ENCODE results near the gene SUN2.

Gene SUN2

DNA sequence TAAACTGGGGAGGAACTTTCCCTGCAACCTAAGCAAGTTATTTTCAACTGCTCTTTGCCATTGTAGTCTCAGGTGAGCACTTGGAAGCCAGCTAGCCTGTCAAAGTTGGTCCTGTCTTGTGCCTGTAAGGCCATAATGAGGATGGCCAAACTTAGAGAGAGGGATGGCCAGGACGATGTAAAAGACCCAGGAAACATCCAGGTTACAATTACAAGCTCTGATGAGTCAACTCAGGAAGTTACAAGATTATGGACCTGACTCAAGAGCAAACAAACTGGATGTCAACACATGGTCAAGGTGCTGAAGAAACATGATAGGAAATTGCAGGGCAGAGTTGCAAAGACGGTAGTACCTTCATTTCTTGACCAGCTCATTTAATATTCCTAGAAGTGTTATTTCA, 48.5 kb downstream of the SUN2 start:
- TF ChIP-seq, protein P1, sequence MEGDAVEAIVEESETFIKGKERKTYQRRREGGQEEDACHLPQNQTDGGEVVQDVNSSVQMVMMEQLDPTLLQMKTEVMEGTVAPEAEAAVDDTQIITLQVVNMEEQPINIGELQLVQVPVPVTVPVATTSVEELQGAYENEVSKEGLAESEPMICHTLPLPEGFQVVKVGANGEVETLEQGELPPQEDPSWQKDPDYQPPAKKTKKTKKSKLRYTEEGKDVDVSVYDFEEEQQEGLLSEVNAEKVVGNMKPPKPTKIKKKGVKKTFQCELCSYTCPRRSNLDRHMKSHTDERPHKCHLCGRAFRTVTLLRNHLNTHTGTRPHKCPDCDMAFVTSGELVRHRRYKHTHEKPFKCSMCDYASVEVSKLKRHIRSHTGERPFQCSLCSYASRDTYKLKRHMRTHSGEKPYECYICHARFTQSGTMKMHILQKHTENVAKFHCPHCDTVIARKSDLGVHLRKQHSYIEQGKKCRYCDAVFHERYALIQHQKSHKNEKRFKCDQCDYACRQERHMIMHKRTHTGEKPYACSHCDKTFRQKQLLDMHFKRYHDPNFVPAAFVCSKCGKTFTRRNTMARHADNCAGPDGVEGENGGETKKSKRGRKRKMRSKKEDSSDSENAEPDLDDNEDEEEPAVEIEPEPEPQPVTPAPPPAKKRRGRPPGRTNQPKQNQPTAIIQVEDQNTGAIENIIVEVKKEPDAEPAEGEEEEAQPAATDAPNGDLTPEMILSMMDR (IDR thresholded peaks at IDR 0.05; ENCODE audit: control extremely low read depth, extremely low read depth, low read depth, missing control alignments), result no peak
- no peak for DNase-seq (ENCODE audit: extremely low spot score)
- ChIA-PET POLR2A (interaction anchor here (0.7 kb wide), 1 partner anchor 9 kb away, joined by 3 read pairs; no protein-coding TSS in a partner anchor), CTCF (interaction anchor here (1.0 to 3.1 kb wide), 6 partner anchors 9 to 26 kb away, joined by 3 to 14 read pairs (median 7); partner anchors contain the start of gene TOMM22)

DNA sequence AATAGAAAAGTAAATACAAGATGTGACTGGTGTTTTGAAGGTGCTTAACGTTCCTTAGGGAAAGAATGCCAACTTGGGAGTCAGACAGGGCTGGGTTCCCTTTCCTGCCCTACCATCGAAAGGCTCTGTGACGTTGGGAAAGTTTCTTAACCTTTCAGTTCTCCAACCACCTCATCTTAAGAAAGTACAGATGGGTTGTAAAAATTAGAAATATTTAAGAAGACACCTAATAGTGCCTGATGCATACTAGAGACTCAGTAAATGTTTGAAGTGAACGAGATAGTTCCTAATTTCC, 49.0 kb downstream of the SUN2 start:
- TF ChIP-seq, protein P1 (IDR thresholded peaks at IDR 0.05; ENCODE audit: control extremely low read depth, extremely low read depth, low read depth, missing control alignments), result no peak
- CTCF ChIA-PET, result interaction anchor here (1.0 to 3.1 kb wide), 5 partner anchors 11 to 25 kb away, joined by 3 to 14 read pairs (median 9); partner anchors contain the start of gene TOMM22
- POLR2A ChIA-PET, result interaction anchor here (0.6 kb wide), 1 partner anchor 476 kb away, joined by 4 read pairs; no protein-coding TSS in a partner anchor
- DNase-seq (ENCODE audit: extremely low spot score), result no peak

DNA sequence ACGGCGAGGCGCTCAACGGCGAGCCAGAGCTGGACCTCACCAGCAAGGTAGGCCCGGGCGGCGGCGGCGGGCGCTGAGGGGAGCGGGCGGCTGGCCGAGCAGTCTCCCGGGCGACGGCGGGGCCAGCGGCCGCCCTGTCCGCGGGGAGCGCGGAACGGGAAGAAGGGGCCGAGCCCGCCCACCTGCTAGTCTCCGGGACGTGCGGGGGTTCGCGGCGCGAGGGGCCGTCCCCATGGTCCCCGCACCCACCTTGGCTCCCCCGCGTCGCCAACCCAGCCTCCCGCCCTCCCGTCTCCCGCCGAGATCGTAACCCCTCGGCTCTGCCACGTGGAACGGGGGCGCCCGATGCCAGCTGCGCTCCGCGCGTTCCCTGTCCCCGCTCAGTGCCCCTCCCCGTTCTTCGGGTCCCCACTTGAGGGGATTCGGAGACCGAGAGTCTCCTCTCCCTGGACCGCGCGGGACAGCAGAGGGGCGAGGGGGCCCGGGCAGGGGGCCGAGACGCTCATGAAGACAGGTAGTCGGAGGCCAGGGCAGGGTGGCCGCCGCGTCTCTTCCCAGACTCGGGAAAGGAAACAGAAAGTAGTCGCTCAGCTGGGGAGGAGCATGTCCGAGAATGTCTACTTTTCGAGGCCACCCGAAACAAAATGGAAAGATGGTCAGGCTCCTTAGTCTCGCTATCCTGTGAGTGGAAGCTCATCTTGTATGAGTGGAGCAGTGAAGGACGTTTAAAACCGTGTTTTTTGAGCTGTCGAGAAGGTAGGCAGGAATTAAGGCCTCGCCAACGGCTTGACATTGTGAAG, 49.5 kb downstream of the SUN2 start:
- TF ChIP-seq, protein P1 (IDR thresholded peaks at IDR 0.05; ENCODE audit: control extremely low read depth, extremely low read depth, low read depth, missing control alignments), result no peak
- POLR2A ChIA-PET, result interaction anchor here (0.6 to 1.0 kb wide), 3 partner anchors 25 to 476 kb away, joined by 3 to 5 read pairs (median 4); partner anchors contain the start of gene TOMM22
- CTCF ChIA-PET, result interaction anchor here (1.0 to 3.1 kb wide), 6 partner anchors 10 to 444 kb away, joined by 3 to 14 read pairs (median 6); partner anchors contain the start of gene TOMM22
- no peak for DNase-seq (ENCODE audit: extremely low spot score)

DNA sequence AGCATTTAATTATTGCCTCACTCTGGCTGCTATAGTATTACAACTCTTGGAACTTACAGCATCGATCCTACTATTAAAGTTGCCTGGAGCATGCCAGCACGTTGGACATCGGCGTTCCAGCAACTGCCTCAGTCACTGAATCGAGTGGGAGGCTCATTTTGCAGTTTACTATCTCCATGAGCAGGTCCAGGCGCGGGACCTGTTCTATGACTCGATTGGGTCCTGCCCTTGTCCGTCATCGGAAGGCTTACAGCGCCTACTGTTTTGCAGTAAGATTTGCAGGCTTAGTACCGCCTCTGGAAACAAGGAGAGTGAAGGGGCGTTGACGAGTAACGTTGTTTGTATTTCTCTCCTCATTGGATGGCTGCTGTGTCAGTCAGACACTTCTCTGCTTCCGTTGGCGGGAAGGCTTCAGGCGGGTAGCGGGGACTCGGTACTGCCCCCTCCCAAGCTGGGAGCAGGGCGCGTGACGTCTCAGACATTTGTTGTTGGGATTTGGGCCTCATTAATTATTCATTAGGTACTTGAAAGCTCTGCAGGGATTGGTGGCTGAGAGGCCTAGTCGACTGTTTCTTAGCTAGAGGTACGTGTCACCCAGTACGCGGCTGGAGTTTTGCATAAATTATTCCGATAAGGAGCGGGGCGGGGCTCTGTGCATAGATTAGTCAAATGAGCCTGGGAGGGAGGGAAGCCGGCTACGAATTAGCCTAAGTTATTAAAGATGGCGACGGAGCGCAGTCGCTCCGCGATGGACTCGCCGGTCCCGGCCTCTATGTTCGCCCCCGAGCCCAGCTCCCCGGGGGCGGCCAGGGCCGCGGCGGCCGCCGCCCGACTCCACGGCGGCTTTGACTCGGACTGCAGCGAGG, 50.3 kb downstream of the SUN2 start, which contains the start of gene GTPBP1:
TSS of gene GTPBP1 (plus strand) at position 710 of the 866 bp plus-strand sequence. CDS start at position 722, 12 bp downstream.
- DNase-seq (ENCODE audit: extremely low spot score), result peak; percentile 96
- ChIA-PET CTCF (interaction anchor here (1.0 to 3.1 kb wide), 4 partner anchors 10 to 443 kb away, joined by 3 to 14 read pairs (median 6); partner anchors contain the start of gene TOMM22), POLR2A (interaction anchor here (0.7 to 1.0 kb wide), 3 partner anchors 24 to 166 kb away, joined by 3 to 5 read pairs (median 3); partner anchors contain the start of genes CBX6 and TOMM22)
- TF ChIP-seq, protein P1 (IDR thresholded peaks at IDR 0.05; ENCODE audit: control extremely low read depth, extremely low read depth, low read depth, missing control alignments), result no peak

DNA sequence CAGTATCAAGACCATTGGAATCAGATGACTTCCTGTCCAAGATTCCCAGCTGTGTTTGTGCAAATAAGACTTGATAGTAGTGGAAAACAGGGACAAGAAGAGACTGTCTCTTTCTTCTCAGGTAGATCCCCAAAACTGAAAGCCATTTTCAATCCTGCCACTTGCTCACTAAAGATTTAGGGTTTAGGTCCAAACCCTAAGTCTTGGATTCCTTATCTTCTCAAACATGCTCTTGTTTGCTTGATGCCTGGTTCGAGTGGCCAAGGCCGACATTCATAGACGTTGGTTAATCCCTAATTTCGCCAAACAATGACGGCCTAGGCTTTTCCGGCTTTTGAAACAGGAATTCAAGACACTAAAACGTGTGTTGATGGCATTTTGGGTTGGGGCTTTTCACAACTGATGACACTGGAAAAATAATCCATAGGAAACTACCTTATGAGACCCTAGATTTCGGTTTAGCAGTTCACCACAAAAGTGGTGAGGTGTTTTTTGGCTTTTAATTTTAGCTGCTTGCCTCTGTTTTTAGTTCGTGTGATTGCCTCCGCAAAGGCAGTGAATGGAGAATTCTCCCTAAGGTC, 51.1 kb downstream of the SUN2 start:
- TF ChIP-seq, protein P1 (IDR thresholded peaks at IDR 0.05; ENCODE audit: control extremely low read depth, extremely low read depth, low read depth, missing control alignments), result no peak
- ChIA-PET CTCF (interaction anchor here (1.2 to 3.1 kb wide), 2 partner anchors 23 to 264 kb away, joined by 3 to 14 read pairs; partner anchors contain the start of gene TOMM22), POLR2A (interaction anchor here (0.6 to 0.7 kb wide), 2 partner anchors 698 to 1882 kb away, joined by 4 to 6 read pairs; no protein-coding TSS in a partner anchor)
- no peak for DNase-seq (ENCODE audit: extremely low spot score)
